Measurements from ENCODE around the gene OVCH2.
A peak's percentile ranks its signal among the peaks of the same experiment; 100 is the strongest.
"Not testable (repeated sequence)": the region's sequence is repeated elsewhere in the genome, so short reads cannot be mapped to it uniquely, and the experiment has no call there.

The OVCH2 gene

GRCh38 chr11:7666292-7666866, 39.9 kb downstream of the OVCH2 start:
- Histone ChIP-seq H3K4me3 (no peak overlapping the region), H3K4me1 (peaks cover 0 to 4% (median 0%) of the 10 kb centered on the region in 4 donors), H3K27ac (no peak overlapping the region), H3K27me3 (no peaks in the 10 kb centered on the region), H3K36me3 (peaks cover 0 to 31% (median 16%) of the 10 kb centered on the region in 3 donors), H3K9me3 (no peaks in the 10 kb centered on the region)
- DNase-seq: no peak
- no peak for TF ChIP-seq CTCF (IDR thresholded peaks at IDR 0.05)
- intact Hi-C loops (cut with DNase I; ENCODE audit: low total_unique reads): loop anchor here (1.0 to 5.0 kb wide), 2 partner anchors 95 to 154 kb away; partner anchors contain the start of gene PPFIBP2

- no peak overlapping the region for H3K27ac ChIP-seq
- H3K9me3 ChIP-seq: no peaks in the 10 kb centered on the region
- peak; percentile 79 to 83 for TF ChIP-seq CTCF (IDR thresholded peaks at IDR 0.05)
- H3K4me3 ChIP-seq: no peak overlapping the region
- peak; percentile 63 to 84 for DNase-seq
- intact Hi-C loops (cut with DNase I; ENCODE audit: low total_unique reads): loop anchor here (1.0 to 5.0 kb wide), 2 partner anchors 94 to 153 kb away; partner anchors contain the start of gene PPFIBP2
- peaks cover 0 to 4% (median 0%) of the 10 kb centered on the region in 4 donors for H3K4me1 ChIP-seq
- H3K27me3 ChIP-seq: no peaks in the 10 kb centered on the region
- peaks cover 0 to 31% (median 16%) of the 10 kb centered on the region in 3 donors for H3K36me3 ChIP-seq
Observed at GRCh38 chr11:7665473-7666291, 40.6 kb downstream of the OVCH2 start.

- no peak overlapping the region for H3K27ac ChIP-seq
- H3K9me3 ChIP-seq: no peaks in the 10 kb centered on the region
- peaks cover 0 to 31% (median 16%) of the 10 kb centered on the region in 3 donors for H3K36me3 ChIP-seq
- intact Hi-C loops (cut with DNase I; ENCODE audit: low total_unique reads): loop anchor here (5.0 kb wide), 1 partner anchor 153 kb away; the partner anchor contains the start of gene PPFIBP2
- no peak for TF ChIP-seq CTCF (IDR thresholded peaks at IDR 0.05)
- no peaks in the 10 kb centered on the region for H3K27me3 ChIP-seq
- no peak for DNase-seq
- no peak overlapping the region for H3K4me3 ChIP-seq
- H3K4me1 ChIP-seq: peaks cover 0 to 4% (median 0%) of the 10 kb centered on the region in 4 donors
Observed at GRCh38 chr11:7664867-7665266, 41.4 kb downstream of the OVCH2 start.

GRCh38 chr11:7663531-7663930, 42.7 kb downstream of the OVCH2 start:
- intact Hi-C loops (cut with DNase I; ENCODE audit: low total_unique reads); DNase-seq; H3K4me1 ChIP-seq; H3K4me3 ChIP-seq; H3K9me3 ChIP-seq; H3K27ac ChIP-seq; H3K27me3 ChIP-seq: not testable (repeated sequence)
- H3K36me3 ChIP-seq: peaks cover 0 to 31% (median 16%) of the 10 kb centered on the region in 3 donors

- TF ChIP-seq CTCF (IDR thresholded peaks at IDR 0.05): peak; percentile 34 to 39
- Histone ChIP-seq H3K27ac (no peak overlapping the region), H3K9me3 (no peaks in the 10 kb centered on the region), H3K36me3 (peaks cover 27 to 53% (median 29%) of the 10 kb centered on the region in 3 donors), H3K4me1 (no peaks in the 10 kb centered on the region), H3K4me3 (no peak overlapping the region), H3K27me3 (no peaks in the 10 kb centered on the region)
- intact Hi-C loops (cut with DNase I; ENCODE audit: low total_unique reads): no loop called here
- DNase-seq: peak; percentile 64 to 71
Observed at GRCh38 chr11:7657306-7658025, 48.8 kb downstream of the OVCH2 start.

Measured in tibial artery (tissue), 4 donors.